Erythroblast (primary cell): ENCODE measurements around the gene GARS1.

Experiments used
- GATA1 ChIP-seq: IDR thresholded peaks from 2 replicates; pipeline ENCODE4 v1.6.1; 2011; ENCODE audit warnings: low read depth, mild to moderate bottlenecking, control low read depth, low read length, moderate library complexity
- POLR2A ChIP-seq: IDR thresholded peaks from 2 replicates; pipeline ENCODE4 v1.6.1; 2011; ENCODE audit warnings: mild to moderate bottlenecking, low read length

DNA sequence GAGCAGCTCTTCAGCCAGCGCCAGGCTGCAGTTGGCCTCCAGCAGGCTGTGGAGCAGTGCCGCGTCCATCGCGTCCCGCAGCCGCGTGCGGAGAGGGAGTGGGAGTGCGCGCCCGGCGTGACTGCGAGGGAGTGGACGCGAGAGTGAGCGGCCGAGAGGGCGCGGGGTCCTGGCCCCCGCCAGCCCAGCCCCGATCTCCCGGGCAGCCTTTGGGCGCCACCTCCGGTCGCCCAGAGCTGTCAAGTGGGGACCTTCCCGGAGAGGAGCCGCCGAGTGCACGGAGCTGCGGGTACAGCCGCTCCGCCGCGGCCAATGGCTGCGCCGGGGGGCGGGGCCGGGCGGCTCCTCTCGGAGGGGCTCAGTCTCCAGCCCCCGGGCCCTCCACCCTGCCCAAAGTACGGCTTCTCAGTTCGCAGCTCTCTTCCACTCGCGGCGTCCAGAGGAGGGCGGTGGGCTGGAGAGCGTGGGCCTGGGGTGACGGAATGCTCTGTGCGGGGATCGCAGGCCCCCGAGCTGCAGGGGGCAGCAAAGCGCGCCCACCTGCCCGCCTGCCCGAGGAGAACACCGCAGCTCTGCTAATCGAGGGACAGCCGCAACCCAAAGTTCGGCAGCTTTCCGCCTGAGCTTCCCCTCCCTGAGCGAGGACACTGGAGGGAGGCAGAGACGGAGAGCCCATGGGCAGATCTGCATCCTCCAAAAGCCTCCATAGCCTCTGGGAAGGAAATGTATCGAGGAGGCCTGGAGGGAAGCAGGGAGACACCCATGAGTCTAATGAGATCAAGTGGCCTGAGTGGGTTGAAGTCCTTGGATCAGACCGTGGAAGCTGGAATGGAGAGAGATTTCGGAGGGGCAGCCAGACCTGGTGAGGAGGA is 87.8 kb downstream of the GARS1 start, which contains the start of gene CRHR2:
- TF ChIP-seq POLR2A: no peak
- no peak for TF ChIP-seq GATA1
